NCI-H526 (cell line): ENCODE results near the gene MTREX.
A peak's percentile ranks its signal among the peaks of the same experiment; 100 is the strongest.
"Not testable (repeated sequence)": the region's sequence is repeated elsewhere in the genome, so short reads cannot be mapped to it uniquely, and the experiment has no call there.

Experiments
- DNase-seq, 2 experiments: peaks; one replicate each; lab custom pipeline; 2025; lab: John Stamatoyannopoulos, UW

Gene MTREX

GRCh38 chr5:55307383-55308253, at the start of gene MTREX, which contains the start of gene DHX29:
MTREX (plus strand) TSS chr5:55307989; CDS start chr5:55308014, 25 bp downstream.
DHX29 (minus strand) TSS chr5:55307694; CDS start chr5:55307573, 121 bp downstream.
- peak; percentile 83 to 92 for DNase-seq

GRCh38 chr5:55258339-55258738, 49.5 kb upstream of the MTREX start:
- DNase-seq = no peak

- no peak for DNase-seq
Measured at GRCh38 chr5:55276771-55277170, 31.0 kb upstream of the MTREX start.

- DNase-seq = no peak
Measured at GRCh38 chr5:55278778-55279177, 29.0 kb upstream of the MTREX start.

- DNase-seq = no peak
Measured at GRCh38 chr5:55286411-55286933, 21.3 kb upstream of the MTREX start.

GRCh38 chr5:55289808-55290207, 18.0 kb upstream of the MTREX start:
- no peak for DNase-seq

GRCh38 chr5:55290991-55291390, 16.8 kb upstream of the MTREX start:
- DNase-seq = no peak

GRCh38 chr5:55294935-55295334, 12.9 kb upstream of the MTREX start:
- no peak for DNase-seq

GRCh38 chr5:55300890-55301289, 6.9 kb upstream of the MTREX start:
- no peak for DNase-seq

GRCh38 chr5:55303238-55303690, 4.5 kb upstream of the MTREX start:
- DNase-seq = no peak

GRCh38 chr5:55304584-55304983, 3.2 kb upstream of the MTREX start:
- no peak for DNase-seq

- DNase-seq = no peak
Measured at GRCh38 chr5:55305345-55305744, 2.4 kb upstream of the MTREX start.

GRCh38 chr5:55306641-55307382, 977 bp upstream of the MTREX start:
- peak in 1 of 2 experiments; percentile 17 for DNase-seq

- peak in 1 of 2 experiments; percentile 23 for DNase-seq
Measured at GRCh38 chr5:55308254-55308836, 556 bp downstream of the MTREX start.

- no peak for DNase-seq
Measured at GRCh38 chr5:55313870-55314617, 6.3 kb downstream of the MTREX start.

GRCh38 chr5:55316289-55316688, 8.5 kb downstream of the MTREX start:
- DNase-seq = no peak

- DNase-seq = no peak
Measured at GRCh38 chr5:55316837-55317236, 9.0 kb downstream of the MTREX start.

GRCh38 chr5:55318237-55318636, 10.4 kb downstream of the MTREX start:
- not testable (repeated sequence) for DNase-seq

GRCh38 chr5:55319491-55319890, 11.7 kb downstream of the MTREX start:
- DNase-seq = no peak

GRCh38 chr5:55320571-55320970, 12.8 kb downstream of the MTREX start:
- DNase-seq = no peak

- DNase-seq = no peak
Measured at GRCh38 chr5:55324006-55324405, 16.2 kb downstream of the MTREX start.
